HEK293T (cell line): ENCODE measurements around the gene DAPK1.

ENCODE experiments used
- BHLHE40 ChIP-seq: fragments of 450-650 bp; IDR thresholded peaks from 2 replicates; pipeline ENCODE4 v1.6.1; 2016; ENCODE audit warnings: mild to moderate bottlenecking, moderate library complexity, borderline replicate concordance
- CTBP1 ChIP-seq: fragments of 450-650 bp; IDR thresholded peaks from 2 replicates; pipeline ENCODE4 v1.6.1; 2016; ENCODE audit warnings: borderline replicate concordance
- ELF4 ChIP-seq: fragments of 450-650 bp; IDR thresholded peaks from 2 replicates; pipeline ENCODE4 v1.6.1; 2017; ENCODE audit warnings: antibody characterized with exemption
- FOXK2 ChIP-seq: fragments of 450-650 bp; IDR thresholded peaks from 2 replicates; pipeline ENCODE4 v1.6.1; 2016; ENCODE audit warnings: mild to moderate bottlenecking
- HDGF ChIP-seq: fragments of 450-650 bp; IDR thresholded peaks from 2 replicates; pipeline ENCODE4 v1.6.1; 2017; ENCODE audit warnings: antibody characterized with exemption, borderline replicate concordance
- L3MBTL2 ChIP-seq: fragments of 450-650 bp; conservative IDR thresholded peaks from 2 replicates; pipeline ENCODE4 v1.6.1; 2016; ENCODE audit warnings: mild to moderate bottlenecking
- LEF1 ChIP-seq: fragments of 450-650 bp; IDR thresholded peaks from 2 replicates; pipeline ENCODE4 v1.6.1; 2017; ENCODE audit warnings: mild to moderate bottlenecking, borderline replicate concordance
- NFRKB ChIP-seq: fragments of 450-650 bp; IDR thresholded peaks from 2 replicates; pipeline ENCODE4 v1.6.1; 2016; ENCODE audit warnings: mild to moderate bottlenecking, moderate library complexity
- SUZ12 ChIP-seq: fragments of 450-650 bp; IDR thresholded peaks from 2 replicates; pipeline ENCODE4 v1.6.1; 2016; ENCODE audit warnings: mild to moderate bottlenecking
- ZNF384 ChIP-seq: fragments of 450-650 bp; IDR thresholded peaks from 2 replicates; pipeline ENCODE4 v1.6.1; 2016
- TF ChIP-seq, protein P1 (sequence below): fragments of 450-650 bp; IDR thresholded peaks from 2 replicates; pipeline ENCODE4 v1.6.1; 2016

DNA sequence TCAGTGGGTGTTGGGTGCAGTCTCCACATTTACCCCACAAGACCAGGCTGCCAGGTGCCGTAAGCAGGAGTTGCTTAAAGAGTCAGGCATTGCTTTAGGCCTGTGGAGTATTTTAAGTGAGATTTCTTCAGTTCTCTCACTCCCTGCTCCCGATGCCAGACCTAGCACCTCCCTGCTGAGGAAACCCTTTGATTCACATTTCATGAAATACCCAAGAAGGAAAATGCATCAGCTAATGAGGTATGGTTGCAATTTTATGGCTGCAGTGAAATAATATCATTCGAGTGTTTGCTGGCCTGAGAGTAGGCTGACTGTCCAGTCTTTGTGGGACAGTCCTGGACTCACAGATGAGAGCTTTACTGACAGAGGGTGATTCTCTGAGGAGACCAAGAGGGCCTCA lies 160.8 kb downstream of the DAPK1 start:
- TF ChIP-seq BHLHE40 = no peak
- no peak for TF ChIP-seq L3MBTL2
- no peak for TF ChIP-seq HDGF
- TF ChIP-seq SUZ12 = no peak
- no peak for TF ChIP-seq FOXK2
- TF ChIP-seq LEF1 = no peak
- TF ChIP-seq ZNF384 = no peak
- TF ChIP-seq ELF4 = no peak
- no peak for TF ChIP-seq CTBP1
- no peak for TF ChIP-seq NFRKB
- TF ChIP-seq, protein P1, sequence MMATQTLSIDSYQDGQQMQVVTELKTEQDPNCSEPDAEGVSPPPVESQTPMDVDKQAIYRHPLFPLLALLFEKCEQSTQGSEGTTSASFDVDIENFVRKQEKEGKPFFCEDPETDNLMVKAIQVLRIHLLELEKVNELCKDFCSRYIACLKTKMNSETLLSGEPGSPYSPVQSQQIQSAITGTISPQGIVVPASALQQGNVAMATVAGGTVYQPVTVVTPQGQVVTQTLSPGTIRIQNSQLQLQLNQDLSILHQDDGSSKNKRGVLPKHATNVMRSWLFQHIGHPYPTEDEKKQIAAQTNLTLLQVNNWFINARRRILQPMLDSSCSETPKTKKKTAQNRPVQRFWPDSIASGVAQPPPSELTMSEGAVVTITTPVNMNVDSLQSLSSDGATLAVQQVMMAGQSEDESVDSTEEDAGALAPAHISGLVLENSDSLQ = no peak
